ENCODE results near the gene KIAA1328.

- TF ChIP-seq EP300 (conservative IDR thresholded peaks at IDR 0.05; ENCODE audit: poor library complexity, severe bottlenecking) (peak; percentile 60), REST (IDR thresholded peaks at IDR 0.05; ENCODE audit: borderline replicate concordance) (peak; percentile 54), CTCF (IDR thresholded peaks at IDR 0.05; ENCODE audit: poor library complexity, severe bottlenecking) (peak; percentile 82), POLR2AphosphoS5 (IDR thresholded peaks at IDR 0.05) (peak; percentile 85), SMC3 (conservative IDR thresholded peaks at IDR 0.05; ENCODE audit: poor library complexity) (peak; percentile 25), EZH2 (IDR thresholded peaks at IDR 0.05; ENCODE audit: borderline replicate concordance, insufficient read depth, low read length, poor library complexity, severe bottlenecking) (no peak), TAF1 (IDR thresholded peaks at IDR 0.05; ENCODE audit: low read depth) (no peak), RAD21 (conservative IDR thresholded peaks at IDR 0.05) (no peak), MXI1 (conservative IDR thresholded peaks at IDR 0.05; ENCODE audit: poor library complexity, severe bottlenecking) (peak; percentile 74)
Observed at GRCh38 chr18:36828630-36829361, at the start of gene KIAA1328, which contains the start of gene TPGS2.

Measured in neural cell (in vitro differentiated cells).